GM20431 (cell line): ENCODE data around the gene DGKB.

Source experiments
- in situ Hi-C: fragments of 300-500 bp; cut with MseI, MboI; formaldehyde crosslinking; loops from one replicate; pipeline ENCODE4 v1.15.0; 2020; ENCODE audit warnings: low sequenced_read_pairs; ENCODE audit not compliant: unreplicated experiment

DGKB gene

DNA sequence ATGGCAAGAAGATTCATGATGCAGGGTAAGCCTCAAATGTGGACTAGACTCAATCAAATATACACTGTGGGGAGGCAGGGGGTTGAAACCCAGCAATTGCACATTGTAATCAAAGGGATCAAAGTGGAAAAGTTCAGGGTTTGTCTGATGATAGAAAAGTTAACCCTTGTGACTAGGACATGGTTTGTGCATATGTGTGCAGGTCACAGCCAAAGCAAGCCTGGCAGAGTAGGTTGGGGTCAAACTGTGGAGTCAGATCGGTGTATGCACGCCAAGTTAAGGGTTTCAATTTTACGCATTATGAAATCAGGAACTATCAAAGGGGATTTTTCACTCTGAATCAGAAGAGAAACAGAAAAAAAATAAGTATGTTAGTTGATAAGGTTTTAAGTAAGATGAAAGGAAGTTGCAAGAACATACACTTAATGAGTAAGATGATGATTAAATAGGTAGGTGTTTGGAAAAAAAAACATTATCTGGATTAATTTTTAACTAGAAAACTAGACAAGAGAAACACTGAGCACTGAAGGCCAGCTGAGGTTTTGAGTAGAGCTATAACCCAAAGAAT, 188.3 kb downstream of the DGKB start:
- in situ Hi-C loops: loop anchor here (25.0 kb wide), 1 partner anchor 298 kb away; no protein-coding TSS in a partner anchor

DNA sequence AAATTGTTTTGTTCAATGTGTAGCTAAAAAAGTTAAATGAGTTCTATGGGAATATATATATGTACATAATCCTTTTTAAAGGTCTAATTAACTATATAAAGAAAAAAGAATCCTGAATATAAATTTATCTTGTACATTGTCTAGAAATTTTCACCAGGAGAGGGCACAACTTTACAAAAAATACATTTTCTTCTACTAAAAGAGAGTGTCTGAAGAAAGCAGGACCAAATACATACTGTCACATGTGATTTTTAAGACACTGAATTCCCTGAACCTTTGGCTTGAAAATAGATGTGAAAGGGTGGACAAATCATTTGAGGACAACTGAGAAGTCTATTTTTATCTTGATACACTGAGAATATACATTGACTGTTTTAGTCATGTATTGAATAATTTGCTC, 204.3 kb downstream of the DGKB start:
- in situ Hi-C loops: no loop called here

DNA sequence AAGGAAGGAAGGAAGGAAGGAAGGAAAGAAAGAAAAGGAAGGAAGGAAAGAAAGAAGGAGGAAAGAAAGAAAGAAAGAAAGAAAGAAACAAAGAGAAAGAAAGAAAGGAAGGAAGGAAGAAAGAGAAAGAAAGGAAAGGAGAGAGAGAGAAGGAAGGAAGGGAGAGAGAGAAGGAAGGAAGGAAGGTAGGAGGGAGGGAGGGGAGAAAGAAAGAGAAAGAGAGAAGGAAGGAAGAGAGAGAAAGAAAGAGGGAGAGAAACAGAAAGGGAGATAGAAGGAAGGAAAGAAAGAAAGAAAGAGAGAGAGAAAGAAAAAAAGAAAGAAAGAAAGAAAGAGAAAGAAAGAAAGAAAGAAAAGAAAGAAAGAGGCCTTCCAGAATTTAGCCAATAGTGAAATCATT, 204.9 kb downstream of the DGKB start:
- in situ Hi-C loops: no loop called here

DNA sequence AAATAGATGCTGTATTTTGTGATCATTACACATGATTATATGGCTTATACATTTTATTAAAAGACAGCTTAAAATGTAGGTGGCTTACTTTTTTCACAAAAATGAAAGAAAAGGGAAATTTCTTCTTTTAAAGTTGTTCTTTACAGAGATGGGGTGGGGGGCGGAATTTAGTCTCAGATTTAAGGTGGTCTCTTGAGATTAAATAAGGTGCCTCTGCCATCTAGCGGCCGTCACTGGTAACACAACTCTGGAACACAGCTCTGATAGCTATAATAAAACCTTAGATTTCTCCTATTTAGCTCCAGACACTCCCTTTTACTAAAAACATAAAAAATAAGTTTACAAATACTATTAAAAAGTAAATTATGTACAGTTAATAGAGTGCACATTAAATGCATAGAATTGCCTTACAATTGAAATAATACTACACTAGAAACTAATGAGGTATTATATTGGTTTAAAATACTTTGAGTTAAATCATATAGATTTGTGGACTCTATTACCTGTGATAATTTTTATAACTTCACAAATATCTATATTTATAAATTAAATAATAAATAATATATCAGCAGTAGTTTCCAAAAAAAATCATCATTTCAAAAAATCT, 210.9 kb downstream of the DGKB start:
- in situ Hi-C loops: no loop called here

DNA sequence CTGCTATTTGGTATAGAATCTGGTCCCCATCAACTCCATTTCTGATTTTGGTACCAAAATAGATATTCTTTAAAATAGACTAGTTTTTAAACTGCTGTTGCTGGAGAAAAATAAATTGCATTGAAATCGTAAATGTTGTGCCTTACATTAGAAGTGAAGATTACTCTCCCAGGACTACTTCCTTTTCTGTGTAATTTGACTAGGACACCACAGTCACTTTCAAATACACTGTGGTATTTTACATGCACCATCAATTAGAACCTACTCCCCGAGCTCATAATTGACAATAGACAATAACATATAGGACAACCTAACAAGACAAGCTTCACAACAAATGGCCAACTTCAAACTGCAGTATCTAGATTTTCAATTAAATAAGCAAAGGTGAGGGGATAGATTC, 211.5 kb downstream of the DGKB start:
- in situ Hi-C loops: no loop called here

DNA sequence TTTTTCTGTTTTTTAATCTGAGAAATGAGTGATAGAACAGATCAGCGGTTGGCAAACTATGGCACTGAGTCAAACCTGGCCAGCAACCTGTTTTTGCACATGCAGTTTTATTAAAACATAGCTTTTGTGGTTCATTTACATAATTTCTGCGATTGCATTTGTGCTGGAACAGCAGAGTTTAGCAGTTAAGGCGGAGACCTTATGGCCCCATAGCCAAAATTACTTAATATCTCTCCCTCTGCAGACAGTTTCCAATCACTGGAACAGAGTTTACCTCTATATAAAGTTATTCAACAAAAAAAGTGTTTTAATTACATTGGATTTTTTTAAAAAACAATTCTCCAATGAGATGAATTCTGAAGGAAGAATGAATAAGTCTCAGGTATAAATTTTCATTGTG, 212.1 kb downstream of the DGKB start:
- in situ Hi-C loops: no loop called here

DNA sequence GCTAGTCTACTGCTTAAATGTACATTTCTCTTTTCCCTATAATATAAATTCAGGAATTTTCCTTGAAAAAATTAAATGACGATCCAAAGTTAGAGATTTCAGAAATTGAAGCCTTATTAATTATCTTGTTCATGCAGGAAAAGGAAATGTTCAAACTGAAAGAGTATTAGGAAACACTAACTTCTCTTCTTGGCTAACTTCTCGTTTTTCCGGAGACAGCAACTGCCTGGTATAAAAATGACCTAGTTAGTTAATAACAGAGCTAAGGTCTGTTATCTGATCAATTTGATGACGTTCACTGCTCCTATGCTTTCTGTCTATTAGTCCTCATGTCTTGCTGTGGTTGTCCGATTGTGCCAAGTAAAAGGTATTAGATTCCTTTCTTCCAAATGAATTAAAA, 212.5 kb downstream of the DGKB start:
- in situ Hi-C loops: no loop called here

DNA sequence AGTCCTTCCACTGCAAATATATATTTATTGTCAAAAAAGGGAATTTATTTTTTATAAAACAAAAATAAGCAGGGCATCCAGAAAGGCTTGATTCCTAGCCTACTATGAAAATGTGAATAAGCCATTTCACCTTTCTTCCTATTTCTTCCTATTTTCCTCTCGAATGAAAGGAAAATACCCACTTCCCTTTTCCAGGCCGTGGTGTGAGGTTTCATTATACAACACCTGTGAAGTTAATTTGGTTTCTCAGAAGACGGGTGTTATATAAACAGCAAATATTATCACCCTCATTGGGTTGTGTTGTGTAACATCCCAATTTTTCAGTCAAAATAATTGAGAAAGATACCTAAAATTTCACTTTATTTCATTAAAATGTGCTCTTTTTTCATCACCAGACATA, 214.3 kb downstream of the DGKB start:
- in situ Hi-C loops: no loop called here

DNA sequence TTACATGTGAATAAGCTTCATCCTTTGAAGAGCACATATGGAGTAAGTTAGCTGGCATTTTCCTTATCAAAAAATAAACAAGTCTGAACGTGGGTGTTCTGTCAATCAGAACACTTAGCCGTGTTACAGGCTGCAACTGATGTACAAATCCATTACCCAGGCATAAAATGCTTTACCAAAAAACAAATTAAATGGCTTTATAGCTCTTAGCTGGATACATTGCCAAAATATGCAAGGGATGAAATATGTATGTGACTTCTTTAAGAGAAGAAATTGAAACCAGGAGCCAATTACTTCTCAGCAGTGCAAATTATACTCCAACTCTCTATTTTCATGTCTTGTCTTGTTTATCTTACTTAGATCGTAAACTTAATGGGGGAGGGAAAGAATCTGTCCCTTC, 214.8 kb downstream of the DGKB start:
- in situ Hi-C loops: no loop called here

DNA sequence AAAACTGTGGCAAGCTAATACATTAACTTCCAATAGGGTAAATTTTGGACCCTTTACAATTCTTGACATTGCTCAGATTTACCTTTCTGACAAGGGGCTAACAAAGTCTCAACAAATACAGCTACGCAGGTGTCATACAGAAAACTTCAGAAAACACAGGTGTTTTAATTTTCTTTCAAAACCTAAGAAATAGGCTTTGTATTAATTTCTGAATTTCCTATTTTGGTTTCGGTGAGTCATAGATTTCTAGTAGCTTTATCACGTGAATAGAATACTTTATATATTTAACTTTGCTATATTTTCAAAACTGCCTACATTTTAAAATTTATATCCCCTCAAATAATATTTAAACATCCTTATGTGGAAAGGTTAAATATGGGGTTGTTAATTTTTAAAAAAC, 215.3 kb downstream of the DGKB start:
- in situ Hi-C loops: no loop called here

DNA sequence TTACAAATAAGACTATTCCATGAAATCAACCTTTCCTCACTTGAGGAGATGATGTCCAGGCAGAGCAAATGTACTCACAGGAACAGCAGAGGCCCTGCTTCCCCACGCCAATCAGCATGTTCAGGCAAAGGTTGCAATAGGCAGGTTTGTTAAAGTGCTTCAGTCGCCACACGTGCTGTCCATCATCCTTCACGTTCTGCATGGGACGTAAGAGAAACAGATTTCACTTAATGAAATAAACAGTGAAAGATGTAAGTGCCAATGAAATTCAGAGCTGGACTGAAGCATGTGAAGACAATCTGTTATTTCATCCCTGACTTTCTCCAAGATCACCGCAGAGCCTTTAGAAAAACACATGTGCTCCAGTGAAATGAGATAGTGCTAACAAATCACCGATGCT, 217.4 kb downstream of the DGKB start:
- in situ Hi-C loops: no loop called here

DNA sequence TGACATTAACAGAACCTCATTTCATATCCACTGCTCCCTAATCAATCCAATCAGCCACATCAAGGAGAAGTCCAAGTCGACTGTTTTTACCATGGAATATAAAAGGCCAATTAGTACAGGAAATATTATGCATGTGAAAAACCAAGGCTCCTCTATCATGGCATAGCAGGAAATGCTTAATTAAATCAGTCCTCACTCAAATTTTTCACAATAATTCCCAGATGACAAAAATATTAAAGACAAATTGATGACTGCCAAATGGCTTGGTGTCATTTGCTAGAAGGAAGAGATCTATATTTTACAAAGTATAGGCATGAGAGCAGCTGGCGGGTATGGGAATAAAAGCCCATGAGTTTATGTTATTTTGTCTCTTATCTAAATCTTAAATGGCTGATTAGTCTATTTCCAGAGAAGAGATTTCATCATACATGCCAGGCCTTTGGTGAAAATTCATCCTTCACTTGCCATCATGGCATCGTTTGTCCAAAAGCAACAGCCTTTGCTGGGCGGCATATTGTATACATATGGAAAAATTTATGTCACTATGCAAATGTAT, 219.6 kb downstream of the DGKB start:
- in situ Hi-C loops: no loop called here

DNA sequence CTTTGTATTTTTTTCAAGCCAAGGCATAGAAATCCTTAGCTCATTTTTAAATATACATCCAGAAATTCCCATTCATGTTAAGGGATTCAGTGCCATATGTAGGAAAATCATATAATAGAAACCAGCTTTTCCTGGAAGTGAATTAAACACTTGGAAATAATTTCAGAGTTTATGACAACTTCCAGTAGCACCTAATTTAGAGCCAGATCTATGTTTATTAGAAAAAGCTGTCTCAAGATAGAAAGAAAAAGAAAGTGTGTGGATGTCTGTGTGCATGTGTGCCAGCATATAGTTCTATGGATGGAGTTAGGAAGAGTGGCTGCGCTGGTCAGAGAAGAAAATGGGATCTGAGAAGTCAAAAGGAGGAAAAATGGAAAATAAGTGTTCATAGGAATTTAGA, 225.7 kb downstream of the DGKB start:
- in situ Hi-C loops: no loop called here

DNA sequence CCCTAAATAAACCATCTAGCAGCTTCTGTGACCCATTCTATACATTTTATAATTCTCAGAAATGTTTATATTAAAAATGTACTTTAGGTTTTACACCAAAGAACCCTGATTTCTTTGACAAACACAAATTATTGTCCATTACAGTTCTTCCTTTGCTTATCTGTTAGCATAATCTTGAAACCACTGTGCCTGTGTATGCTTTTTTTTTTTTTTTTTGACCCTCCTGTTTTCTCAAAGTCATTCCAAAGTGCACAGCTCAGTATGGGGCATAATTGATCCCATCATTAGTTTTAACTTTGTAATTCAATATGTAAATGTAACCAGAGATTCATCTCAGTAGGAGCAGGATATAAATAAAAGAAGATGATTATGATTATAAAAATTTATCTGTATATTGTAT, 229.3 kb downstream of the DGKB start:
- in situ Hi-C loops: no loop called here

DNA sequence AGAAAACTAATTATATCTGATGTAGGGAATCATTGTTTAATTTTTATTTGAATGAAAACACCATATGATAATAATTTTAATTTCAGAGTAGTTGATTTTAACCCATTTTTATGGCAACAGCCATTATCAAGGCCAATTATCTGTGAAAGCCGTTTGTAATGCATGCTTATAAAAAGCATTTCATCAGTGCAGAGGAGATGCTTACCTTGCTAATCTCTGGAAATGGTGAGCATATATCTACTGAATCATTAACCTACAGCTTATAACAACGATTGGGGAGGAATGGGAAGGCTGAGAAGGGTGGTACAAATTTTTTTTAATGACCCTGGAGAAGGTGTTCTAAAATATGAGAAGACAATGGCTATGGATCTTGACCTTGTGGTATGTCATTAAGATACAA, 235.6 kb downstream of the DGKB start:
- in situ Hi-C loops: no loop called here

DNA sequence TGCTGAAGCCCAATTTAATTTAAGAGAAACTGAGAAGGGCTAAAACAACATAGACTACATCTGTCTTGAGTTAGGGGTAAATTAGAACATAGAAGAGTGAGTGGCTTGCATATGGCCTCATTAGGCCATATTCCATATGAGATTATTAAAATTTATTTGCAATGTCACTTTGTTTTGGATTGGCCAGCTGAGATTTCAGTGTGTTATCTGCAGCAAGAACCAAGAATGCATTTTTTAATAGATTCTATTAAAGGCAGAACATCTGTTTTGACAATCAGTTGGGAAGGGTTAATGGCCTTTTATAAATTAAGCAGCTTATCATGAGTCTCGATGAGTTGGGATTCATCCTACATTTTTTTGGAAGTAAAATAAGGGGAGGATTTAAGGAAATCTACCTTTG, 236.2 kb downstream of the DGKB start:
- in situ Hi-C loops: no loop called here

DNA sequence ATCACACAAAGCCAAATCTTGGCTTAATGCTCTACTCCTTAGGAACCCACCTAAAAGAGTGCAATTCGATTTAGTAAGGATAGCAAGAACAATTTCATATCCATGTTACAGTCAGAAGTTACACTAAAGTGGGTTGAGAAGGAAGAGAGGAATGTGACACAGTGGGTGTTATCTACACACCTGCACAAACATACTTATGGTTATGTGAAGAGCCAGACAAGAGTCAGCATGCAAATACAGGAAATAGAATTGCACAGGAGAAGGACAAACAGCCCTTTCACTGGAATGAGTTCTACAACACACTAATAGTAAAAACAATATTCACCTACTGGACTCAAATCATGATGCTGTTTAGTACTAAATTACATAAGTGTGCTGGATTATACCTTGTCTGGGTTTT, 262.8 kb downstream of the DGKB start:
- in situ Hi-C loops: no loop called here

DNA sequence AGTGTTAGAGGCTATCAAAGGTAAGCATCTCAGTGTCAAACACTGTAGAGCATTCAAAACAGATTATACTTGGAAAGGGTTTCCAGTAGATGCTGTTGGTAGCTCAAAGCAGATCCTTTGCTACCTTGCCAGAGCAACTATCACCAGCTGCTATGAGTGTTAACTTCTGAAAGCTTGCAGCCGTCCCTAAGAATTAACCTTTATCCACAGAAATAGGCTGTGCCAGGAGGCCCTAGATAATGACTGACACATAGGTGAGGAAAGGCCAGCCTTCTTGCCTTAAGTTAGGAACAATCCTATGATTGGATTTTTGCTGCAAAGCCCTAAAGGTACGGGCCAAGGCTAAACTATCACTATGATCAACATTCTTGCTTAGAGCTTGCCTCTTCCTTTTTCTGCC, 263.2 kb downstream of the DGKB start:
- in situ Hi-C loops: no loop called here

DNA sequence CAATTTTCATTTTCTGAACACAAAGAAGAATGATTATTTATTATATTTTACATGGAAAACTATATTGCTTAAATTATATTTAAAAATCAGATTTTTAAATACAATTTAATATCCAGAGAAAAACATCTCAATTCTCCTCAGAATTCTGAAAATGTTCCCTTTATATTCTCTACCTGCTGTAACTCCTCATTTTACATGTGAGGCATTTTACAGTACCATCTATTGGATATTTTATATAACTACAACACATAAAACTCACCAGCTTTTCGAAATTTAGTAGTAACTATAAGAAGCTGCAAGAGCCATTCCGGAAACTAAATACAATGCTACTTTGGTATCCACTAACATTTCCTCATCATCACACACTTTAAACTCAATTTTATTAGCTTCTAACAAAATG, 264.6 kb downstream of the DGKB start:
- in situ Hi-C loops: no loop called here

DNA sequence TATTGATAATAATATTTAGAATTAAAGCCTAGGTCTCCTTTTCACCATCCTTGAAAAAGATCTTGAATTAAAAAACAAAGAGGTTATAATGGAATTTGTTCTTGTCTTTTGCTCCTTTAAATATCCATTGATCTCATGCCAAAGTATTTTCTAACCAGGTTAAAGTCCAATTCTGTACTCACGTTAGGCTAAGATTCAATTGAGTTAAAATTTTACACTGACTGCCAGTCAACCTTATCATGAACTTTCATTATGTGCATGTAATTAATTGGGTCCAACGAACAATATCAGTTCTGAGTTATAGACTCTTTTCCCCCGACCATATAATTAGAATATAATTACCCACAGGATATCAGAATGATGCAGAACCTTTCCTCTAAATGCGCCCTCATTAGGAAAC, 266.6 kb downstream of the DGKB start:
- in situ Hi-C loops: no loop called here

DNA sequence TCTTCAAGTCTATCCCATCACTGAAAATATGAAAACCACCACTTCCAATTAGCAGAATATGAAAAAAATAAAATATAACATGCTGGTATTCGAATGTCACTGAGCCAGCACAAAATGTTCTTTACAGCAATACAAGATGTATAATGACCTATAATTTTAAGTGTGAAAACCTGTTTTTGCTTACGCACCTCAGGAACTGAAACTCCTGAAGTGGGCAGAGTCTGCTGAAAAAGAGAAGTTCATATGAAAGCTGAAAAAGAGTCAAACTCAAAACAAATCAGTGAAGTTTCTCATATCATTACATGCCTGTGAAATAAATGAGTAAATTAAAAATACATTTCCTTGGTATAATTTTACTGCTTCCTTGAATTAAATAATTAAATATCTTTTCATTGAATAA, 272.5 kb downstream of the DGKB start:
- in situ Hi-C loops: no loop called here

DNA sequence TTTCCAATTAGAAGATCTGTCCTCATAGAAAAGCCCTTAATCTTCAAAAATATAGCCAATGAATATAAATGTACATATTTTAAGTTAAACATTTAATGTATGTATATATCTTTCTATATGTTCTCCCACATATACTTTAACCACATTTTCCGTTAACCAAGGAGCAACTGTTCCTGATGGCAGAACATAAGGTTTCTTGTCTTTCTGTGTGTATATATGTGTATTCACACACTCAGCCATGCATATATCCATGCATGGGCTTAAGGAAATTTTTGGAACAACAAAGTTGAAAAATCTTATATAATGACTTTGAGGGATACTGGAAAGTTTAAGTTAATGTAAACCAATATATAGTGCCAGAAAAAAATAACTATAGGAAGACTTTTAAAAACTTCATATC, 274.0 kb downstream of the DGKB start:
- in situ Hi-C loops: no loop called here
